ENCODE results near the gene ETV4.

Gene ETV4

DNA sequence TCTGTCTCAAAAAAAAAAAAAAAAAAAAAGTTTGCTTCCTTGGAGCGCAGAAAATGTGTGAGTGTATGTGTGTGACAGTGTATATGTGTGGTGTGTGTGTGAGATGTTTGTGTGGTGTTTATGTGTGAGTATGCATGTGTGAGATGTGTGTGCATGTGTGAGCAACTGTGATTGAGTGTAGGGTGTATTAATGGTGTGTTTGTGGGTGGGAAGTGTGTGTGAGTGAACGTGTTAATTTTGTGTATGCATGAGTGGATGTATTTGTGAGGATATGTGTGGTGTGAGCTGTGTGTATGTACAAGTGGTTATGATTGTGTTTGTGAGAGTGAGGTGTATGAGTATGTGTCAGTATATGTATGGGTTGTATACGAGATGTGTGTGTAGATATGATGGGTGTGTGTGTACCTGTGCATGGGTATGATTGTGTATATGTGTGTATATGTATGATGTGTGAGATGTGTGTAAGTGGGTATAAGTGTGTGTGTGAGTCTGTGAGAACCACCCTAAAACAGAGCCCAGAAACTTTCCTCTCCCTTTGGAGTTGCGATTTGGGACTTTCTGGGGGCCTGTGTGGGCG, 22.5 kb upstream of the ETV4 start:
- Histone ChIP-seq H3K4me1 (no peaks in the 10 kb centered on the region), H3K36me3 (no peaks in the 10 kb centered on the region), H3K27ac (no peak overlapping the region), H3K4me3 (no peak overlapping the region), H3K9me3 (no peaks in the 10 kb centered on the region), H3K27me3 (no peaks in the 10 kb centered on the region)
- DNase-seq: no peak
- intact Hi-C loops (cut with DNase I; ENCODE audit: low total_unique reads): no loop called here
- no peak for TF ChIP-seq CTCF (IDR thresholded peaks at IDR 0.05)

DNA sequence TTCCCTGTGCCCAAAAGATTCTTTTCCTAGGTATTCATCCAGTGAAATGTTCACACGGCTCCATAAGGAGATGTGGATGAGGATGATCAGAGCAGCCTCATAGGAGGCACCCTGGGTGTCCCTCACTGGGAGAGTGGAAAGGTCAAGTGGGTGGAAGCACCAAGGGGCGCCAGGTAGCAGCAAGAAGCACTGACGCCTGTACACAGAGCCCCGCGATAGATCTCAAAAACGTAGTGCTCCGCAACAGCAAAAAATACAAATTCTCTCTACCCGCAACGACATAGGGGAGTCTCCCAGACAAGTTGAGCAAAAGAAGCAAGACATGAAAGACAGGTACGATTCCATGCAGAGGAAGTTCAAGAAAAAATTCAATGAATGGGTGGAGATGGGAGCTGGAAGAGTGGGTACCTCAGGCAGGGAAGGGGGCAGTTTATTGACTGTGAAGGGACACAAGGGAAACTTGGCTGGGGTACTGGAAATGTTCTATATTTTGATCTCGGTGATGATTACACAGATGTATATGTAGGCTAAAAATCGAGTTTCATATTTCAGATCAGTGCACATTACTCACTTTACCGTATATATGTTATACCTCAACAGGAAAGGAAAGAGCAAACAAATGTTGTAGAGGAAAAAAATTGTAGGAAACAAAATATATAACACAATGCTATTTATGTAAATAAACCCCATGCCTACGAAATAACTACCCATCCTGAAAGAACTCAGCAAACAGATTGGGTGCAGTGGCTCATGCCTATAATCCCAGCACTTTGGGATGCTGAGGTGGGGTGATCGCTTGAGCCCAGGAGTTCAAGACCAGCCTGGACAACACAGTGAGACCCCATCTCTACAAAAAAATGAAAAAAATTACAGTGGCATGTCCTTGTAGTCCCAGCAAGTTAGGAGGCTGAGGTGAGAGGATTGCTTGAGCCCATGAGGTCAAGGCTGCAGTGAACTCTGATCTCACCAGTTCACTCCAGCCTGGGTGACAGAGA, 17.8 kb upstream of the ETV4 start:
- Histone ChIP-seq H3K4me3 (no peak overlapping the region), H3K9me3 (no peaks in the 10 kb centered on the region), H3K4me1 (no peaks in the 10 kb centered on the region), H3K27ac (no peak overlapping the region), H3K36me3 (no peaks in the 10 kb centered on the region), H3K27me3 (peaks cover 0 to 13% of the 10 kb centered on the region in 2 donors)
- TF ChIP-seq CTCF (IDR thresholded peaks at IDR 0.05): no peak
- intact Hi-C loops (cut with DNase I; ENCODE audit: low total_unique reads): no loop called here
- DNase-seq: no peak

GRCh38 chr17:43562679-43563599, 16.8 kb upstream of the ETV4 start:
- intact Hi-C loops (cut with DNase I; ENCODE audit: low total_unique reads): no loop called here
- H3K9me3 ChIP-seq: no peaks in the 10 kb centered on the region
- no peaks in the 10 kb centered on the region for H3K4me1 ChIP-seq
- H3K27me3 ChIP-seq: peaks cover 0 to 13% of the 10 kb centered on the region in 2 donors
- H3K27ac ChIP-seq: no peak overlapping the region
- H3K36me3 ChIP-seq: no peaks in the 10 kb centered on the region
- no peak for DNase-seq
- no peak for TF ChIP-seq CTCF (IDR thresholded peaks at IDR 0.05)
- H3K4me3 ChIP-seq: no peak overlapping the region

DNA sequence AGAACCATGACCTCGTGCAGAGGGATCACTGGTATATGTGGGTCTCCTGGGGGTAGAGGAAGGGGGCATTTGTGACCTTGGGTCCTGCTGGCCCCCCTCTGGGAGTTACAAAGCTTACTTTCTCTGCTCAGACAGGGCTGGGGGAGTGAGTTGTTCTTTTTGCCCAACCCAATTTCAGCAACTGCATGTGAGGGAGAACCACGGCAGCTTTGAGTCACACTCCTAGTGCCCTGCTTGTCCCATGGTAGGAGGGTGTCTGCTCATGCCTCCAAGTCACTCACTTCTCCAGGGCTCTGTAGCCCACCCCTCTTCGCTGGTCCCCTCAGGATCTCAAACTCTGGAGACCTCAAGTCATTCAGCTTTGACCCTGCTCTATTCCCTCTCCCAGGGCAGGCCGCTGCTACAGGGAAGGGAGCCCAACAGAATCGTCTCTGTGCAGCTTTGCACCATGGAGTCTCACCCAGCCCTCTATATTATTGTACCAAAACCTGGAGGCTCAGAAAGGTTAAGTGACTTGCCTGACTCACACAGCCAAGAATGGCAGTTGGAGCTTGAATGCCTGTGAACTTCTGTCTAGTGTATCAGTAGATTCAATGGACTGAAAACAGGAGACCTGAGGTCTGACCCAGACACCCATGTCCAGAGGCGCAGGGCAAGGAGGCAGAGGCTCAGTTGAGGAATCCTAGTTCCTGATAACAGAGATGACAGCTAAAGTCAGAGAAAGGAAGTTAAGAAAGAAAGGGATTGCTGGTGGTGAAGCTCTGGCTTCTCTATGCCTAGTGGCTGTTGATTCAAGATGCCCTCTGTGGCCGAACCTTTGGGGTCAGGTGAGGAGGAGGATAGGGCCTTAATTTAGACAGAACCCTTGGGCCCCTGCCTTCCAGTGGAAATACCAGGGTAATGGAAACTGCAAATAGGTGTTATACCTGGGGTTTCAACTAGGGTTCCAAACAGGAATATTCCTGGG, 14.6 kb upstream of the ETV4 start:
- no peaks in the 10 kb centered on the region for H3K9me3 ChIP-seq
- H3K36me3 ChIP-seq: no peaks in the 10 kb centered on the region
- intact Hi-C loops (cut with DNase I; ENCODE audit: low total_unique reads): no loop called here
- TF ChIP-seq CTCF (IDR thresholded peaks at IDR 0.05): no peak
- no peak for DNase-seq
- H3K4me1 ChIP-seq: no peaks in the 10 kb centered on the region
- H3K4me3 ChIP-seq: no peak overlapping the region
- H3K27ac ChIP-seq: no peak overlapping the region
- peaks cover 0 to 13% of the 10 kb centered on the region in 2 donors for H3K27me3 ChIP-seq
